H1 (cell line): Measurements from ENCODE around the gene NANP.

ENCODE experiments used
- BRCA1 ChIP-seq: IDR thresholded peaks from 2 replicates; pipeline ENCODE4 v1.6.1; 2012; ENCODE audit warnings: low read depth, low read length, improper control_type of control experiment
- EP300 ChIP-seq, 2 experiments: IDR thresholded peaks; 1 replicate in 1 of 2; 2 replicates in 1 of 2; pipeline ENCODE4 v1.6.1; 2011 to 2012; ENCODE audit warnings: low read depth in 2 of 2, low read length in 2 of 2, mild to moderate bottlenecking in 2 of 2, borderline replicate concordance in 1 of 2, inconsistent platforms in 1 of 2, moderate library complexity in 1 of 2
- EZH2 ChIP-seq: fragments of 200-600 bp; sonication (generic); IDR thresholded peaks from 2 replicates; pipeline ENCODE4 v1.7.1; 2012; ENCODE audit warnings: low read depth, mild to moderate bottlenecking, moderate library complexity, low read length, inconsistent platforms; ENCODE audit not compliant: severe bottlenecking
- JUN ChIP-seq: IDR thresholded peaks from 2 replicates; pipeline ENCODE4 v1.6.1; 2011; ENCODE audit warnings: low read depth, mild to moderate bottlenecking, improper control_type of control experiment, low read length
- KDM4A ChIP-seq: IDR thresholded peaks from one replicate; pipeline ENCODE4 v1.7.1; 2012; ENCODE audit warnings: low read depth, mild to moderate bottlenecking, moderate library complexity, low read length, inconsistent platforms; ENCODE audit not compliant: severe bottlenecking
- POLR2A ChIP-seq, 2 experiments: IDR thresholded peaks; 1 replicate in 1 of 2; 2 replicates in 1 of 2; pipeline ENCODE4 v1.6.1; 2011; ENCODE audit warnings: low read depth in 2 of 2, low read length in 2 of 2, mild to moderate bottlenecking in 2 of 2; ENCODE audit errors: control extremely low read depth in 1 of 2
- RBBP5 ChIP-seq: IDR thresholded peaks from 2 replicates; pipeline ENCODE4 v1.7.1; 2012; ENCODE audit warnings: low read depth, mild to moderate bottlenecking, inconsistent platforms, low read length, moderate library complexity, borderline replicate concordance
- SIN3A ChIP-seq, 2 experiments: IDR thresholded peaks in 1 of 2; conservative IDR thresholded peaks in 1 of 2; 2 replicates each; pipeline ENCODE4 v1.6.1; 2011 to 2012; ENCODE audit warnings: low read length in 2 of 2, improper control_type of control experiment in 1 of 2, low read depth in 1 of 2, mild to moderate bottlenecking in 1 of 2
- TBP ChIP-seq: IDR thresholded peaks from 2 replicates; pipeline ENCODE4 v1.6.1; 2011; ENCODE audit warnings: low read depth, low read length, improper control_type of control experiment
- TF ChIP-seq, protein P1 (sequence below), 3 experiments: IDR thresholded peaks; 1 replicate in 2 of 3; 2 replicates in 1 of 3; pipeline versions ENCODE4 v1.5.1 to v1.6.1; 2011; ENCODE audit warnings: low read length in 3 of 3, mild to moderate bottlenecking in 3 of 3, inconsistent platforms in 2 of 3, low read depth in 1 of 3, moderate library complexity in 1 of 3; ENCODE audit not compliant: insufficient read depth in 1 of 3; ENCODE audit errors: control extremely low read depth in 1 of 3

DNA sequence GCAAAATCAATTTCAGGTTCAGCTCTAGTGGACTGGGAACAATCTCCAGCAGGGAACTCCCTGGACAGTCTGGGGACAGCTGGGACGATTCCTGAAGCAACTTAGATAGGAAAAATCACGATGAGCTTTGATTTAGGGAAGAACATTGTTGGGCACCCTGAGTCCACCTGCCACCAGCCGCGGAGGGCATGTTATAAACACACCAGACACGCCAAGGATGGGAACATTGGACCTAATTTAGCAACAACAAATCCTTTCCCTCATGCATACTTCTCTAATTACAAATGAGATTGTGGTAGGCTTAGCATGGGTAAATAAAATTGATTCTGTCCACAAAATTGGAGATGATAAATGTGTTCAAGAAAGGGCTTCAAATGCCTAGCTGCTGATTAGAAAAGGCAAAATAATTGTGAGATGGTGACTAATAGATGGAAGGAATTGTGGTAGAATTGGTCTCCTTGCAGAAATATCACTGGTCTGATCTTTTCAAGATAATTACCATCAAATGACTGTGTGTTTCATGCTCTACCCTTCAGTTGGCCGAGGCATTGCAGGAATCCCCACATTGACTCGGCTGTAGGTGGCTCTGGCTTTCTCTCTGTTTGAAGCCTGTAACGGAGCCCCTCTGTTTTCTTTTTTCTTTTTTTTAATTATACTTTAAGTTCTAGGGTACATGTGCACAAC is 6.1 kb upstream of the NANP start:
- TF ChIP-seq KDM4A (no peak), RBBP5 (no peak), SIN3A (conservative IDR thresholded peaks at IDR 0.05 in 1 of 2, IDR thresholded peaks at IDR 0.05 in 1 of 2; ENCODE audit: low read depth in 1 of 2, low read length in 2 of 2) (no peak), TBP (no peak), BRCA1 (no peak), EP300 (IDR thresholded peaks at IDR 0.05; ENCODE audit: borderline replicate concordance in 1 of 2, low read depth in 2 of 2, low read length in 2 of 2) (no peak), POLR2A (IDR thresholded peaks at IDR 0.05; ENCODE audit: control extremely low read depth in 1 of 2, low read depth in 2 of 2, low read length in 2 of 2) (no peak), EZH2 (no peak), JUN (no peak)
- TF ChIP-seq, protein P1, sequence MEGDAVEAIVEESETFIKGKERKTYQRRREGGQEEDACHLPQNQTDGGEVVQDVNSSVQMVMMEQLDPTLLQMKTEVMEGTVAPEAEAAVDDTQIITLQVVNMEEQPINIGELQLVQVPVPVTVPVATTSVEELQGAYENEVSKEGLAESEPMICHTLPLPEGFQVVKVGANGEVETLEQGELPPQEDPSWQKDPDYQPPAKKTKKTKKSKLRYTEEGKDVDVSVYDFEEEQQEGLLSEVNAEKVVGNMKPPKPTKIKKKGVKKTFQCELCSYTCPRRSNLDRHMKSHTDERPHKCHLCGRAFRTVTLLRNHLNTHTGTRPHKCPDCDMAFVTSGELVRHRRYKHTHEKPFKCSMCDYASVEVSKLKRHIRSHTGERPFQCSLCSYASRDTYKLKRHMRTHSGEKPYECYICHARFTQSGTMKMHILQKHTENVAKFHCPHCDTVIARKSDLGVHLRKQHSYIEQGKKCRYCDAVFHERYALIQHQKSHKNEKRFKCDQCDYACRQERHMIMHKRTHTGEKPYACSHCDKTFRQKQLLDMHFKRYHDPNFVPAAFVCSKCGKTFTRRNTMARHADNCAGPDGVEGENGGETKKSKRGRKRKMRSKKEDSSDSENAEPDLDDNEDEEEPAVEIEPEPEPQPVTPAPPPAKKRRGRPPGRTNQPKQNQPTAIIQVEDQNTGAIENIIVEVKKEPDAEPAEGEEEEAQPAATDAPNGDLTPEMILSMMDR (IDR thresholded peaks at IDR 0.05; ENCODE audit: control extremely low read depth in 1 of 3, insufficient read depth in 1 of 3, low read depth in 1 of 3, low read length in 3 of 3) = no peak
